ENCODE results near the gene METTL6.
"Not testable (repeated sequence)": the region's sequence is repeated elsewhere in the genome, so short reads cannot be mapped to it uniquely, and the experiment has no call there.

METTL6 gene

DNA sequence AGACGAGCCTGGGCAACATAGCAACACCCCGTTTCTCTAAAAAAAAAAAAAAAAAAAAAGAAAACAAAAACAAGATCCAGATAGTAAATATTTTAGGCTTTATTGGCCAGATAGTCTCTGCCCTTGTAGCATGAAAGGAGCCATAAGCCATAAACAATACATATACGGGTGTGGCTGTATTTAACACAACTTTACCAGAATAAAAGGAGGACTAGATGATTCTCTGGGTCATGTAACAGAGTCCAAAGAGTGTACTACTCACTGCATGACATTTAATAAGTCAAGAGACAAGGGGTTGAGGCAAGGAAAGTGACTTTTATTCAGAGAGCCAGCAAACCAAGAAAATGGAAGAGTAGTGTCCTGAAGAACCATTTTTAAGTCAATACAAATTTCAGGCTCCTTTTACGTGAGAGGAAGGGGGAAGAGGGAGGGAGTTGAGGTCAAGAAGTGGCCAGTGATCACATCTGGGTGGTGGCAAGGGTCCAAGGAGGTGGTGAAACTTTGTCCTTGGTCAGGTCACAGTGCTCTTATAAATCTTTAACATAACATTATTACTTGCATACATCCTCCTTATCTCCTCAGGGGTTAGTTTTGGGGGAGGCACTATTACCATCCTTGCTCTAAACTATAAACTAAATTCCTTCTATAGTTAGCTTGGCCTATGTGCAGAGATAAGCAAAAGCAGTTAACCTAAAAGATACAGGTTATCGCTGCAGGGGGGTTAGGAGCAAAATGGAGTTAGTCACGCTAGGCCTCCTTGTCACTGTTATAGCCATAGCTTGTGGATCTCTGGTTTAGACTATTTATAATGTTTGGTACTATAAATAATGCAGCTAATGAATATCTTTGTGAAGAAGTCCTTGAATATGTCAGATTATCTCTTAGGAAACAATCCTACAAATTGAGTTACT lies 46.1 kb downstream of the METTL6 start:
- peaks cover 3% of the 10 kb centered on the region for H3K4me1 ChIP-seq (ENCODE audit: insufficient read depth, insufficient read length)
- no peak for DNase-seq (ENCODE audit: low read depth, low spot score)
- TF ChIP-seq SUZ12 (IDR thresholded peaks at IDR 0.05; ENCODE audit: extremely low read depth, insufficient read depth, insufficient read length), result no peak
- TF ChIP-seq YY1 (IDR thresholded peaks at IDR 0.05; ENCODE audit: insufficient read depth, insufficient read length), result no peak
- no peak for TF ChIP-seq ZNF274 (IDR thresholded peaks at IDR 0.05; ENCODE audit: low read depth, low read length)

DNA sequence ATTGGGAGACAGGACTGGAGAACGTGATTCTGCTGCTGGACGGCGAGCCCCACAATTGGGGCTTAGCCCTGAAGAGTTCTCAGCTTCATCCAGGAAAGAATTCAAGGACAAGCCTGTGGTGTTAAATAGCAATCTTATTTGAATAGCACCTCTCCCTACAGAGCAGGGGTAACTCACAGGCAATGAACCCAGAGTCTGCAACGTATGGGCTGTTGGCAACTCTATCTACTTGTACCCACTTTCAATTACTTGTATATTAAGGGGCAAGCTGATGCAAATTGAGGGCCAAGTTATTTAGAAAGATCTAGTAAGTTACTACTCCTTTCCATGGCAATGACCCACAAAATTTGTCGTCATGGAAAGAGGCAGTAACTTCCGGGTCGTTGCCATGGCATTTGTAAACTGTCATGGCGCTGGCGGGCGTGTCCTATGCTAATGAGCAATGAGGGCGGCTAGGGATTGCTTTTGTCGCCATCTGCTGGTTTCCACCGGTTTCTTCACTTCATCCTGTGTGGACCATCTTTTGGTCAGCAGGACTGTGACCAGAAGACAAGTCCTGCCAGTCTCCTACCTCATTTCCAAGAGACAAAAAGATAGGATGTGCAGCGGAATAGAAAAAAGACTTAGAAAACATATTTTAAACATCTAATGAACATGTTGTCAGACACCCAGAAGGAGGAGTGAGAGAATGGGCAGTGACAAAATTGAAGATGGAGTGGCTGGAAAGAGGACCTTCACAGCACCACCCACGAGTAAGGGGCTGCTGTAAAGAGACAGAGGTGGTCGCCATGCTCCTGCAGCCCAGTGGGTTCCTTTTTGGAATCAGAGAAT lies 49.2 kb downstream of the METTL6 start:
- Histone ChIP-seq H3K9ac (ENCODE audit: insufficient read length, low read depth) (no peak overlapping the region), H3K36me3 (ENCODE audit: insufficient read depth, insufficient read length, low read length) (no peaks in the 10 kb centered on the region), H3K9me3 (ENCODE audit: insufficient read depth, low read length) (no peaks in the 10 kb centered on the region), H3K4me3 (ENCODE audit: insufficient read length, low read depth) (no peak overlapping the region), H3K4me1 (ENCODE audit: insufficient read depth, insufficient read length) (peaks cover 3% of the 10 kb centered on the region), H3K27me3 (ENCODE audit: insufficient read depth, insufficient read length) (no peaks in the 10 kb centered on the region)
- TF ChIP-seq YY1 (IDR thresholded peaks at IDR 0.05; ENCODE audit: insufficient read depth, insufficient read length) (peak; percentile 90), ZNF274 (IDR thresholded peaks at IDR 0.05; ENCODE audit: low read depth, low read length) (no peak), SUZ12 (IDR thresholded peaks at IDR 0.05; ENCODE audit: extremely low read depth, insufficient read depth, insufficient read length) (no peak)
- DNase-seq (ENCODE audit: low read depth, low spot score), result peak; percentile 92

More for the DNA sequence above, 46.1 kb downstream of the METTL6 start:
- Histone ChIP-seq H3K9me3 (ENCODE audit: insufficient read depth, low read length) (peaks cover 8% of the 10 kb centered on the region), H3K4me3 (ENCODE audit: insufficient read length, low read depth) (no peak overlapping the region), H3K27me3 (ENCODE audit: insufficient read depth, insufficient read length) (no peaks in the 10 kb centered on the region), H3K9ac (ENCODE audit: insufficient read length, low read depth) (no peak overlapping the region), H3K36me3 (ENCODE audit: insufficient read depth, insufficient read length, low read length) (no peaks in the 10 kb centered on the region)

- Histone ChIP-seq H3K4me3 (ENCODE audit: insufficient read length, low read depth) (no peak overlapping the region), H3K27me3 (ENCODE audit: insufficient read depth, insufficient read length) (no peaks in the 10 kb centered on the region), H3K4me1 (ENCODE audit: insufficient read depth, insufficient read length) (peaks cover 3% of the 10 kb centered on the region), H3K36me3 (ENCODE audit: insufficient read depth, insufficient read length, low read length) (no peaks in the 10 kb centered on the region), H3K9ac (ENCODE audit: insufficient read length, low read depth) (no peak overlapping the region), H3K9me3 (ENCODE audit: insufficient read depth, low read length) (no peaks in the 10 kb centered on the region)
- no peak for DNase-seq (ENCODE audit: low read depth, low spot score)
- no peak for TF ChIP-seq YY1 (IDR thresholded peaks at IDR 0.05; ENCODE audit: insufficient read depth, insufficient read length)
Measured at GRCh38 chr3:15375461-15376000, 51.8 kb downstream of the METTL6 start.

DNA sequence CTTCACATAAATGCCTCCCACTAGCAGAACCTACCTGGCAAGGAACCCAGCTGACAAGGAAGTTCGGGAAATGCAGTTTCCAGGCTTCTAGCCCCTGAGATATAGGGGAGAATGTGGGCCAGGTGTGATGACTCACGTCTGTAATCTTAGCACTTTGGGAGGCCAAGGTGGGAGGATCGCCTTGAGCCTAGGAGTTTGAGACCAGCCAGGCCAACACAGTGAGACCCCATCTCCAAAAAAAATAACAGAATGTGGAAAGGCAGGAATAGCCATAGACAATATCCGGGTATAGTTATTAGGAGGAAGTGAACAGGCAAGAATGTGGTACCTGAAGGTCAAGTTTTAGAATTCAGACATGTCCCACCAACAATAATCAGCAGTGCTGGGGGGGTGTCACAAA lies 54.4 kb downstream of the METTL6 start:
- Histone ChIP-seq H3K4me3 (ENCODE audit: insufficient read length, low read depth) (no peak overlapping the region), H3K9me3 (ENCODE audit: insufficient read depth, low read length) (no peaks in the 10 kb centered on the region), H3K36me3 (ENCODE audit: insufficient read depth, insufficient read length, low read length) (no peaks in the 10 kb centered on the region), H3K9ac (ENCODE audit: insufficient read length, low read depth) (no peak overlapping the region), H3K27me3 (ENCODE audit: insufficient read depth, insufficient read length) (no peaks in the 10 kb centered on the region), H3K4me1 (ENCODE audit: insufficient read depth, insufficient read length) (peaks cover 3% of the 10 kb centered on the region)
- no peak for TF ChIP-seq SUZ12 (IDR thresholded peaks at IDR 0.05; ENCODE audit: extremely low read depth, insufficient read depth, insufficient read length)
- TF ChIP-seq ZNF274 (IDR thresholded peaks at IDR 0.05; ENCODE audit: low read depth, low read length), result no peak
- TF ChIP-seq YY1 (IDR thresholded peaks at IDR 0.05; ENCODE audit: insufficient read depth, insufficient read length), result no peak
- DNase-seq (ENCODE audit: low read depth, low spot score), result no peak

DNA sequence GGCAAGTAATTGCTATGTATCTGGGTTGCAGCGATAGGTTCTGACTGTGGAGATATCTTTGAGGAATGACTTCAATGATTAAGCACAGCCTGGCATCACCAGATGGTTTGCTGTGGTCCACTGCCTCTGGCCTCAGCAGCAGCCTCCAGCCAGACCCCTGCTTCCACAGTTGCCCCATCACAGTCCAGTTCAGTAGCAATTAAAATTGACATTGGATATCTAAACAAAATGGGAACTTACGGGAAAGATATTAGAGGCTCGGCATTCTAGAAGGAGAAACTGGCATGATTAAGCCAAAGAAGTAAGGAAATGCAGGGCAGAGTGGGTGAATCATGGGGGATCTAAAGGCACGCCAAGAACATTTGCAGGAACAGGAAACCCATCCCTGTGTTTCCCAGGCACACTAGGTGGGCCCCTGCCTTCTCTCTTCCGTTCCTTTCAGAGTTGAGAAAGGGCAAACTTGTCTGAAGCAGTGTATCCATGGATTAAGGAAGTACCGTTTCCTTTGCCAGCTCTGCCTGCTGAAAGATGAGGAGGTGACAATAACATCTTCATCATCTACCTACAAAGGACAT lies 58.7 kb downstream of the METTL6 start:
- Histone ChIP-seq H3K4me3 (ENCODE audit: insufficient read length, low read depth) (no peak overlapping the region), H3K9ac (ENCODE audit: insufficient read length, low read depth) (no peak overlapping the region), H3K4me1 (ENCODE audit: insufficient read depth, insufficient read length) (no peaks in the 10 kb centered on the region), H3K9me3 (ENCODE audit: insufficient read depth, low read length) (no peaks in the 10 kb centered on the region), H3K27me3 (ENCODE audit: insufficient read depth, insufficient read length) (no peaks in the 10 kb centered on the region), H3K36me3 (ENCODE audit: insufficient read depth, insufficient read length, low read length) (no peaks in the 10 kb centered on the region)
- no peak for DNase-seq (ENCODE audit: low read depth, low spot score)
- TF ChIP-seq YY1 (IDR thresholded peaks at IDR 0.05; ENCODE audit: insufficient read depth, insufficient read length) (no peak), ZNF274 (IDR thresholded peaks at IDR 0.05; ENCODE audit: low read depth, low read length) (no peak), SUZ12 (IDR thresholded peaks at IDR 0.05; ENCODE audit: extremely low read depth, insufficient read depth, insufficient read length) (no peak)

DNA sequence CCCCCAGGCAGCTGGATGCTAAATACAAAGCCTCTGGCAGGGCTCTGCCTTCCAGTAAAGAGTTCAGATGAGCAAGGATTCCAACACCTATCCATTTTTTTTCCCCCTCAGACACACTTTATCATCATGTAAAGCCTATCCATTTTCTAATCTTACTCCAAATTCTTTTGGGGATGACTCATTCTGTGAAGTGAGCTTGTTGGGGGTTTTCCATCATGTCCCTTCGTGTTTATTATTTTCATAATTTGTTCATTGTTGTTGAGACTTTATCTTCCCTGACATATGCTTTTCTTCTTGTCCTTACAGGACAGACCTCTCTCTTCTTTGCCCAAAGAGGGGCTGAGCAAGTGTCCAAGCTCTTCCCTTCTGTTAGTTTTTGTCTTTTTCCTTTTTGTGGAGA lies 60.3 kb downstream of the METTL6 start:
- Histone ChIP-seq H3K36me3 (ENCODE audit: insufficient read depth, insufficient read length, low read length) (no peaks in the 10 kb centered on the region), H3K9ac (ENCODE audit: insufficient read length, low read depth) (no peak overlapping the region), H3K9me3 (ENCODE audit: insufficient read depth, low read length) (no peaks in the 10 kb centered on the region), H3K4me3 (ENCODE audit: insufficient read length, low read depth) (no peak overlapping the region), H3K4me1 (ENCODE audit: insufficient read depth, insufficient read length) (no peaks in the 10 kb centered on the region), H3K27me3 (ENCODE audit: insufficient read depth, insufficient read length) (no peaks in the 10 kb centered on the region)
- TF ChIP-seq YY1 (IDR thresholded peaks at IDR 0.05; ENCODE audit: insufficient read depth, insufficient read length), result no peak
- no peak for TF ChIP-seq SUZ12 (IDR thresholded peaks at IDR 0.05; ENCODE audit: extremely low read depth, insufficient read depth, insufficient read length)
- TF ChIP-seq ZNF274 (IDR thresholded peaks at IDR 0.05; ENCODE audit: low read depth, low read length), result no peak
- no peak for DNase-seq (ENCODE audit: low read depth, low spot score)

DNA sequence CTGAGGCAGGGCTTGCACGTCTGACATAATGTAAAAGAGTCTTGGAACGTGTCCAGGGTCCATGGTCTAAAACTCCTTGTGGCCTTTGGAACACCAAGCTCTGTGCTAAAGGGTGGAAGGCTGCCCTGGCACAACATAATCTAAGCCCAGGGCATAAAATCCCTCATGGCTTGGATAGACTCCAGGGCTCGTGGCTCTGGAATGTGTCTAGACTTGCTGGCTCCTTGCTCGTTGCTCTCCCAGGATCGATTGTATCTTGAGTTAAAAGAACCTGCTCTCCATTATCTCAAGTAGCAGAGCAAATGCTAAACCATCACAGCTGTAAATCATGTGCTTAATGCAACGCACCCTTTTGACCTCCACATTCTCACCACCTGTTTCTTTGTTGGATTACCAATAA lies 63.3 kb downstream of the METTL6 start:
- H3K4me1 ChIP-seq (ENCODE audit: insufficient read depth, insufficient read length); H3K9me3 ChIP-seq (ENCODE audit: insufficient read depth, low read length); H3K9ac ChIP-seq (ENCODE audit: insufficient read length, low read depth); H3K36me3 ChIP-seq (ENCODE audit: insufficient read depth, insufficient read length, low read length); H3K4me3 ChIP-seq (ENCODE audit: insufficient read length, low read depth); DNase-seq (ENCODE audit: low read depth, low spot score); H3K27me3 ChIP-seq (ENCODE audit: insufficient read depth, insufficient read length): not testable (repeated sequence)

Measured in NT2/D1 (cell line).